Right cardiac atrium (tissue), 5 donors: ENCODE data around the gene ZDHHC17. TPM values are rescaled to one million over a fixed set of nuclear protein-coding genes. Genes with fewer than 3 reads are reported as not detected.
"Not testable (repeated sequence)": the region's sequence is repeated elsewhere in the genome, so short reads cannot be mapped to it uniquely, and the experiment has no call there.

Experiments used
- ATAC-seq, 2 donors: fragments of 200-7000 bp; cut with Tn5 transposase; one replicate each; pipeline versions ENCODE4 v1.8.0 to v1.9.1; 2020; ENCODE audit warnings: moderate library complexity in 2 of 2, mild to moderate bottlenecking in 1 of 2
- DNase-seq, 3 donors: peaks; one replicate each; pipeline ENCODE4 v3.0.0-alpha.2; 2020
- H3K27ac ChIP-seq: one replicate; pipeline ENCODE4 v1.5.1; 2013; ENCODE audit warnings: mild to moderate bottlenecking, low read length, control low read depth, moderate library complexity
- H3K27me3 ChIP-seq: one replicate; pipeline ENCODE4 v1.6.1; 2013; ENCODE audit not compliant: control insufficient read depth, insufficient read depth
- H3K4me1 ChIP-seq: one replicate; pipeline ENCODE4 v1.6.1; 2013; ENCODE audit warnings: low read length; ENCODE audit not compliant: control insufficient read depth, insufficient read depth
- H3K4me3 ChIP-seq: one replicate; pipeline ENCODE4 v1.5.1; 2013; ENCODE audit warnings: low read length, control low read depth
- H3K9me3 ChIP-seq: one replicate; pipeline ENCODE4 v1.6.1; 2013; ENCODE audit warnings: low read length; ENCODE audit not compliant: control insufficient read depth
- WGBS: extraction: QIAGEN DNeasy Blood & Tissue Kit; methylation state at CpG from one replicate; pipeline ENCODE4 v1.1.7; 2013; 5-methylcytosine and 5-hydroxymethylcytosine counted together
- intact Hi-C, 4 donors: fragments of 100-400 bp; cut with DNase I; formaldehyde crosslinking; loops; one replicate each; pipeline versions ENCODE4 v1.11.0 to v1.14.0; 2022 to 2023
- polyA plus RNA-seq: library from polyadenylated mRNA; stranded (reverse); fragments of 200-250 nt; gene quantifications from one replicate; pipeline ENCODE4 v1.2.3, GENCODE V29; 2013
- total RNA-seq, 4 donors: library from RNA; stranded (reverse); fragmentation: NEBNext Ultra II Directional; extraction: Animal tissue kit (Norgen Biotek cat#: 25700); gene quantifications; one replicate each; pipeline ENCODE4 v1.2.1, GENCODE V29; 2021
- donor health status: healthy with polysubstance abuse.
- donor health status: DM: no; HTN: yes; CAD: no.
- donor health status: DM: no; HTN: no; CAD: no.
- donor health status: DM: no; HTN: yes; CAD: no; lungs with severe emphysema.
- donor health status: DM: yes; HTN: yes; CAD: no.

The ZDHHC17 gene
- total and polyA plus RNA-seq, 5 donors: 11.7 to 30.4 (median 23.0) TPM

- WGBS: 90% methylated on average over 4 of the region's 4 CpGs
- no peak for DNase-seq
- intact Hi-C loops: no loop called here
- no peak for ATAC-seq
- Histone ChIP-seq H3K27me3 (no peaks in the 10 kb centered on the region), H3K9me3 (no peaks in the 10 kb centered on the region), H3K4me3 (no peak overlapping the region), H3K4me1 (no peaks in the 10 kb centered on the region), H3K27ac (no peak overlapping the region)
Measured at GRCh38 chr12:76766161-76766560, 2.2 kb downstream of the ZDHHC17 start.

GRCh38 chr12:76768576-76768975 lies 4.7 kb downstream of the ZDHHC17 start:
- intact Hi-C loops: no loop called here
- 63% methylated on average over 3 of the region's 3 CpGs for WGBS
- no peaks in the 10 kb centered on the region for H3K9me3 ChIP-seq
- H3K27me3 ChIP-seq: no peaks in the 10 kb centered on the region
- H3K4me3 ChIP-seq: no peak overlapping the region
- H3K27ac ChIP-seq: no peak overlapping the region
- DNase-seq: no peak
- peaks cover 2% of the 10 kb centered on the region for H3K4me1 ChIP-seq
- no peak for ATAC-seq

GRCh38 chr12:76777765-76778216 lies 13.9 kb downstream of the ZDHHC17 start:
- H3K9me3 ChIP-seq: no peaks in the 10 kb centered on the region
- no peak overlapping the region for H3K4me3 ChIP-seq
- intact Hi-C loops: no loop called here
- no peak overlapping the region for H3K27ac ChIP-seq
- DNase-seq: no peak
- peaks cover 14% of the 10 kb centered on the region for H3K4me1 ChIP-seq
- H3K27me3 ChIP-seq: no peaks in the 10 kb centered on the region
- WGBS: 78% methylated on average over 5 of the region's 5 CpGs
- no peak for ATAC-seq

GRCh38 chr12:76778364-76778763 lies 14.4 kb downstream of the ZDHHC17 start:
- Histone ChIP-seq H3K27ac (no peak overlapping the region), H3K27me3 (no peaks in the 10 kb centered on the region), H3K4me3 (no peak overlapping the region), H3K9me3 (no peaks in the 10 kb centered on the region), H3K4me1 (peaks cover 14% of the 10 kb centered on the region)
- no peak for ATAC-seq
- intact Hi-C loops: no loop called here
- 88% methylated on average over 5 of the region's 5 CpGs for WGBS
- no peak for DNase-seq

GRCh38 chr12:76779310-76779709 lies 15.4 kb downstream of the ZDHHC17 start:
- H3K27me3 ChIP-seq, intact Hi-C loops, H3K4me3 ChIP-seq, DNase-seq, H3K27ac ChIP-seq, ATAC-seq, H3K9me3 ChIP-seq: not testable (repeated sequence)
- 90% methylated on average over 5 of the region's 5 CpGs for WGBS
- peaks cover 14% of the 10 kb centered on the region for H3K4me1 ChIP-seq

- no peak for ATAC-seq
- Histone ChIP-seq H3K27me3 (no peaks in the 10 kb centered on the region), H3K9me3 (no peaks in the 10 kb centered on the region), H3K27ac (no peak overlapping the region), H3K4me1 (peaks cover 14% of the 10 kb centered on the region), H3K4me3 (no peak overlapping the region)
- no peak for DNase-seq
- WGBS: 56% methylated on average over 3 of the region's 3 CpGs
- intact Hi-C loops: no loop called here
Measured at GRCh38 chr12:76781321-76781720, 17.4 kb downstream of the ZDHHC17 start.

GRCh38 chr12:76782526-76782925 lies 18.6 kb downstream of the ZDHHC17 start:
- Histone ChIP-seq H3K9me3 (no peaks in the 10 kb centered on the region), H3K27me3 (no peaks in the 10 kb centered on the region), H3K4me3 (no peak overlapping the region), H3K27ac (no peak overlapping the region), H3K4me1 (peaks cover 14% of the 10 kb centered on the region)
- ATAC-seq: peak in 1 of 2 donors; percentile 25
- intact Hi-C loops: no loop called here
- WGBS: 69% methylated on average over 2 of the region's 2 CpGs
- DNase-seq: no peak

DNA sequence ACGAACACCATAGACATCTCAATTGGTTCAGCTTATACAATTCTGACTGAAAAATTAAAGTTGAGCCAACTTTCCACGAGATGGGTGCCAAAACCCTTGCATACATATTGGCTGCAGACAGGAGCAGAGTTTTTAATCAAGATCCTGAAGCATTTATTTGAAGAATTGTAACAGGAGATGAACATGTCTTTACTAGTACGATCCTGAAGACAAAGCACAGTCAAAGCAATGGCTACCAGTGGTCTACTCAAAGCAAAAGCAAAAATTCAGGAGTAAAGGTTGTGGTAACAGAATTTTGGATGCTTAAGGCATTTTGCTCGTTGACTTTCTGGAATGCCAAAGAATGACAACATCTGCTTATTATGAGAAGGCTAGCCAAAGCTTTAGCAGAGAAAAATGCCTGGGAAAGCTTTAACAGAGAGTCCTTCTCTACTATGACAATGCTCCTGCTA lies 20.7 kb downstream of the ZDHHC17 start:
- intact Hi-C loops: no loop called here
- Histone ChIP-seq H3K4me3 (no peak overlapping the region), H3K9me3 (no peaks in the 10 kb centered on the region), H3K27me3 (no peaks in the 10 kb centered on the region), H3K27ac (no peak overlapping the region), H3K4me1 (peaks cover 9% of the 10 kb centered on the region)
- DNase-seq (no peak), ATAC-seq (peak; percentile 59 to 63)
- WGBS: 15% methylated on average over 4 of the region's 4 CpGs

GRCh38 chr12:76785407-76785806 lies 21.5 kb downstream of the ZDHHC17 start:
- H3K4me1 ChIP-seq: peaks cover 9% of the 10 kb centered on the region
- ATAC-seq: no peak

GRCh38 chr12:76786986-76787385 lies 23.1 kb downstream of the ZDHHC17 start:
- H3K27ac ChIP-seq: no peak overlapping the region
- no peaks in the 10 kb centered on the region for H3K27me3 ChIP-seq
- 41% methylated on average over 3 of the region's 3 CpGs for WGBS
- no peak for DNase-seq
- H3K4me1 ChIP-seq: peaks cover 6% of the 10 kb centered on the region
- H3K4me3 ChIP-seq: no peak overlapping the region
- intact Hi-C loops: no loop called here
- no peaks in the 10 kb centered on the region for H3K9me3 ChIP-seq
- no peak for ATAC-seq

More at GRCh38 chr12:76785407-76785806, 21.5 kb downstream of the ZDHHC17 start:
- no peak for DNase-seq
- H3K4me3 ChIP-seq: no peak overlapping the region
- no peak overlapping the region for H3K27ac ChIP-seq
- H3K9me3 ChIP-seq: no peaks in the 10 kb centered on the region
- no peaks in the 10 kb centered on the region for H3K27me3 ChIP-seq
- 91% methylated on average over 1 of the region's 1 CpG for WGBS
- intact Hi-C loops: no loop called here

DNA sequence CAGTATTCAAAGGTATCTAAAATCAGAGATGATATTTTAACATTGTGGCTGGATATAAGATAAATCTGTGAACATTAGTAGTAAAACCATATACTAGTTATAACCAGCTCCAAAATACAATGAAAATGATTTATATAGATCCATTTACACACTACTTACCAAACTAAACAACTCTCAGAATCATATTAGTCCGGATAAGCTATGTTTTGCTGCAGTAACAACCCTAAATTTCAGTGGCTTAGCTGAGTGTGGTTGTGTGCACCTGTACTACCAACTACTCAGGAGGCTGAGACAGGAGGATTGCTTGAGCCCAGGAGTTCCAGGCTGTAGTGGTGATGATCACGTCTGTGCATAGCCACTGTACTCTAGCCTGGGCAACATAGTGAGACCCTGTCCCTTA lies 23.8 kb downstream of the ZDHHC17 start:
- DNase-seq (no peak), ATAC-seq (no peak)
- no peaks in the 10 kb centered on the region for H3K27me3 ChIP-seq
- H3K27ac ChIP-seq: no peak overlapping the region
- 97% methylated on average over 2 of the region's 2 CpGs for WGBS
- H3K4me3 ChIP-seq: no peak overlapping the region
- H3K4me1 ChIP-seq: no peaks in the 10 kb centered on the region
- no peaks in the 10 kb centered on the region for H3K9me3 ChIP-seq
- intact Hi-C loops: no loop called here
